ENCODE measurements around the gene CCDC85C. TPM values are rescaled to one million over a fixed set of nuclear protein-coding genes. Genes with fewer than 3 reads are reported as not detected.
A peak's percentile ranks its signal among the peaks of the same experiment; 100 is the strongest.

The CCDC85C gene
- total RNA-seq, 4 donors from 2014 or later: 0.88 to 56.3 (median 13.6) TPM

GRCh38 chr14:99589651-99590530 is 14.1 kb downstream of the CCDC85C start:
- Histone ChIP-seq H3K27ac (peak overlapping the region; percentile 55 to 69), H3K4me1 (peaks cover 0 to 40% of the 10 kb centered on the region in 2 donors), H3K27me3 (no peaks in the 10 kb centered on the region), H3K9me3 (no peaks in the 10 kb centered on the region), H3K4me3 (no peak overlapping the region), H3K36me3 (no peaks in the 10 kb centered on the region)
- TF ChIP-seq POLR2A (IDR thresholded peaks at IDR 0.05) (no peak), CTCF (IDR thresholded peaks at IDR 0.05) (no peak)
- DNase-seq: no peak
- intact Hi-C loops (cut with DNase I; ENCODE audit: low total_unique reads): no loop called here

DNA sequence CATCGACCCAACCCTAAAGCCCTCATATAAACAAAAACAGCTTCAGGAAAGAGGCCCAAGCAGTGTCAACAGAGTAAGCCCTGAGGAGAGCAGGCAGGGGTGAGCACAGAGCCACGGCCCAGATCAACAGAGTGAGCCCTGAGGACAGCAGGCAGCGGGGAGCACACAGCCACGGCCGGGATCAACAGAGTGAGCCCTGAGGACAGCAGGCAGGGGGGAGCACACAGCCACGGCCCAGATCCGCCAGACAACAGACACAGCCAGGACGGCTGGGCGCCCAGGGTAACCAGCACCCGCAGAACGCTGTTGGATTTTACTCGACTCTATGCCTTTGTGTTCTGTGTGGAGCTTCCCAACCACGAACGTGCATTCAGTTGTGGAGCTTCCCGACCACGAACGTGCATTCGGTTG is 15.0 kb downstream of the CCDC85C start:
- no peaks in the 10 kb centered on the region for H3K36me3 ChIP-seq
- H3K27ac ChIP-seq: peak overlapping the region; percentile 55 to 65
- no peak for DNase-seq
- intact Hi-C loops (cut with DNase I; ENCODE audit: low total_unique reads): no loop called here
- peaks cover 0 to 40% of the 10 kb centered on the region in 2 donors for H3K4me1 ChIP-seq
- no peak for TF ChIP-seq POLR2A (IDR thresholded peaks at IDR 0.05)
- TF ChIP-seq CTCF (IDR thresholded peaks at IDR 0.05): no peak
- no peaks in the 10 kb centered on the region for H3K9me3 ChIP-seq
- H3K4me3 ChIP-seq: no peak overlapping the region
- no peaks in the 10 kb centered on the region for H3K27me3 ChIP-seq

- Histone ChIP-seq H3K9me3 (no peaks in the 10 kb centered on the region), H3K36me3 (no peaks in the 10 kb centered on the region), H3K27ac (peak overlapping the region; percentile 55 to 65), H3K4me3 (no peak overlapping the region), H3K27me3 (no peaks in the 10 kb centered on the region), H3K4me1 (peaks cover 0 to 35% of the 10 kb centered on the region in 2 donors)
- no peak for TF ChIP-seq POLR2A (IDR thresholded peaks at IDR 0.05)
- TF ChIP-seq CTCF (IDR thresholded peaks at IDR 0.05): no peak
- no peak for DNase-seq
- intact Hi-C loops (cut with DNase I; ENCODE audit: low total_unique reads): no loop called here
Observed at GRCh38 chr14:99587460-99588278, 16.3 kb downstream of the CCDC85C start.

DNA sequence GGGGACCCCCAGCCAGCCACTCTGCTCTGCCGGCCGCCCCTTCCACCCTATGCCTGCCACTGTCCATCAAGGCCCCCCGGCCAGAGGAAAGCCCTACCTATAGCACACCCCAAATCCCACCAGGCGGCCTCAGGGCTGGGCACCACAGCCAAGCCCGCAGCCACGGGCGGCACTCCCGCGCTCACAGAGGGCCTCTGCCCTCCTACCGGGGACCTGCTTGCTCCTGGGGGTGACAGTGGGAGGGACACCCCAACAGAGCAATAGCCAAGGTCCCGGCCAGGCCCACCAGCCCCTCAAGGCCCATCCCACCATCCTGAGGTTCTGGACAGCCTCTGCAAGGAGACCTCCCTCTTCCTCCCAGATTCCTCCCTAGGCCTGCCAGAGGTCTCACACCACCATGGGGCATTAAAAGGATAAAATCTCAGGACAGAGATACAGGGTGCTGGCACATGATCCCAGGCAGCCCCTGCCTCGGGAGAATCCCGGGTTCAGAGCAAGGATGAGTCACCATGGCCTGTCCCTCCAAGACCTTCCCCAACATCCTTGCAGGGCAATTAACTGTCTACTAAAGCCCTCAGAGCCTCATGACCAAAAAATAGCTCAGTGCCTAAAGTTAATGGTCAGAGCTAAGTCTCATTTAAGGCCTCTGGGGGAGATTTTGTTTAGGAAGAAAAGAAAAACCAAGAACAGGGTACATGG is 17.1 kb downstream of the CCDC85C start:
- TF ChIP-seq POLR2A (IDR thresholded peaks at IDR 0.05): no peak
- no peak for TF ChIP-seq CTCF (IDR thresholded peaks at IDR 0.05)
- Histone ChIP-seq H3K27ac (peak overlapping the region; percentile 65), H3K27me3 (no peaks in the 10 kb centered on the region), H3K4me3 (no peak overlapping the region), H3K4me1 (peaks cover 0 to 37% of the 10 kb centered on the region in 2 donors), H3K9me3 (no peaks in the 10 kb centered on the region), H3K36me3 (no peaks in the 10 kb centered on the region)
- intact Hi-C loops (cut with DNase I; ENCODE audit: low total_unique reads): no loop called here
- DNase-seq: no peak
